Endothelial cell of umbilical vein (primary cell): ENCODE results near the gene MCM3AP.

Source experiments
- CTCF ChIP-seq, 2 donors: IDR thresholded peaks; 1 replicate in 1 of 2; 2 replicates in 1 of 2; pipeline ENCODE4 v1.5.1; 2011; ENCODE audit warnings: low read length in 2 of 2, mild to moderate bottlenecking in 2 of 2, moderate library complexity in 2 of 2, control low read depth in 1 of 2, inconsistent platforms in 1 of 2, low read depth in 1 of 2; ENCODE audit not compliant: insufficient read depth in 1 of 2; ENCODE audit errors: extremely low read depth in 1 of 2
- EZH2 ChIP-seq: IDR thresholded peaks from 2 replicates; pipeline ENCODE4 v1.6.1; 2012; ENCODE audit warnings: borderline replicate concordance, low read depth, mild to moderate bottlenecking, moderate library complexity, low read length, inconsistent platforms; ENCODE audit not compliant: severe bottlenecking
- GATA2 ChIP-seq: IDR thresholded peaks from 2 replicates; pipeline ENCODE4 v1.7.0; 2011; ENCODE audit warnings: low read depth, mild to moderate bottlenecking, moderate library complexity, mixed read lengths, low read length; ENCODE audit not compliant: insufficient read length, insufficient read depth
- MYC ChIP-seq: IDR thresholded peaks from one replicate; pipeline ENCODE4 v1.6.1; 2011; ENCODE audit warnings: mild to moderate bottlenecking, low read depth, low read length
- POLR2A ChIP-seq: IDR thresholded peaks from 2 replicates; pipeline ENCODE4 v1.6.1; 2012; ENCODE audit warnings: low read depth, mild to moderate bottlenecking, control low read depth, low read length

GRCh38 chr21:46318464-46318845 lies 33.0 kb upstream of the MCM3AP start:
- no peak for TF ChIP-seq POLR2A
- TF ChIP-seq CTCF (IDR thresholded peaks at IDR 0.05; ENCODE audit: extremely low read depth in 1 of 2, insufficient read depth in 1 of 2, low read depth in 1 of 2, low read length in 2 of 2), result no peak
- TF ChIP-seq MYC, result no peak
- no peak for TF ChIP-seq GATA2
- no peak for TF ChIP-seq EZH2
